ENCODE measurements around the gene PYY. TPM values are rescaled to one million over a fixed set of nuclear protein-coding genes. Genes with fewer than 3 reads are reported as not detected.
"Not testable (repeated sequence)": the region's sequence is repeated elsewhere in the genome, so short reads cannot be mapped to it uniquely, and the experiment has no call there.

Gene PYY
- total and polyA plus RNA-seq, 4 donors: 0.05 to 0.25 TPM; not detected in 2

DNA sequence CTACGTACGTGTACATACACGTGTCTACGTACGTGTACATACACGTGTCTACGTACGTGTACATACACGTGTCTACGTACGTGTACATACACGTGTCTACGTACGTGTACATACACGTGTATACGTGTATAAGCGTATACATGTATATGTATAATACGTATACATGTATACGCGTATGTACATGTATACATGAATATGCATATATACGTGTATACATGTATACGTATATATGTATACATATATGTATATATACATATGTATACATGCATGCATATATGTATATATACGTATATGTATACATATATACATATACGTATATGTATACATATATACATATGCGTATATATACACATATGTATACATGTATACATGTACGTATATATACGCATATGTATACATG lies 22.2 kb upstream of the PYY start:
- H3K36me3 ChIP-seq (ENCODE audit: control insufficient read depth in 4 of 4, insufficient read depth in 4 of 4, low read length in 4 of 4): no peaks in the 10 kb centered on the region
- DNase-seq: no peak
- H3K9me3 ChIP-seq (ENCODE audit: control insufficient read depth in 4 of 4, insufficient read depth in 3 of 4, low read length in 3 of 4): no peaks in the 10 kb centered on the region
- no peak overlapping the region for H3K4me3 ChIP-seq
- H3K27ac ChIP-seq (ENCODE audit: low read depth in 1 of 2, low read length in 1 of 2): no peak overlapping the region
- ATAC-seq (ENCODE audit: insufficient read depth, low FRiP score): no peak
- TF ChIP-seq, protein P1, sequence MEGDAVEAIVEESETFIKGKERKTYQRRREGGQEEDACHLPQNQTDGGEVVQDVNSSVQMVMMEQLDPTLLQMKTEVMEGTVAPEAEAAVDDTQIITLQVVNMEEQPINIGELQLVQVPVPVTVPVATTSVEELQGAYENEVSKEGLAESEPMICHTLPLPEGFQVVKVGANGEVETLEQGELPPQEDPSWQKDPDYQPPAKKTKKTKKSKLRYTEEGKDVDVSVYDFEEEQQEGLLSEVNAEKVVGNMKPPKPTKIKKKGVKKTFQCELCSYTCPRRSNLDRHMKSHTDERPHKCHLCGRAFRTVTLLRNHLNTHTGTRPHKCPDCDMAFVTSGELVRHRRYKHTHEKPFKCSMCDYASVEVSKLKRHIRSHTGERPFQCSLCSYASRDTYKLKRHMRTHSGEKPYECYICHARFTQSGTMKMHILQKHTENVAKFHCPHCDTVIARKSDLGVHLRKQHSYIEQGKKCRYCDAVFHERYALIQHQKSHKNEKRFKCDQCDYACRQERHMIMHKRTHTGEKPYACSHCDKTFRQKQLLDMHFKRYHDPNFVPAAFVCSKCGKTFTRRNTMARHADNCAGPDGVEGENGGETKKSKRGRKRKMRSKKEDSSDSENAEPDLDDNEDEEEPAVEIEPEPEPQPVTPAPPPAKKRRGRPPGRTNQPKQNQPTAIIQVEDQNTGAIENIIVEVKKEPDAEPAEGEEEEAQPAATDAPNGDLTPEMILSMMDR (IDR thresholded peaks at IDR 0.05; ENCODE audit: control extremely low read depth, extremely low read depth): no peak
- no peaks in the 10 kb centered on the region for H3K4me1 ChIP-seq (ENCODE audit: control insufficient read depth in 5 of 5, insufficient read depth in 5 of 5, low read length in 5 of 5)
- WGBS, 2 donors: 79 to 89% methylated on average over 14 to 22 of the region's 27 CpGs
- no peaks in the 10 kb centered on the region for H3K27me3 ChIP-seq (ENCODE audit: control insufficient read depth in 3 of 3, insufficient read depth in 3 of 3, low read length in 2 of 3)
- H3K9ac ChIP-seq (ENCODE audit: insufficient read depth in 1 of 2, low read length in 2 of 2): no peak overlapping the region

DNA sequence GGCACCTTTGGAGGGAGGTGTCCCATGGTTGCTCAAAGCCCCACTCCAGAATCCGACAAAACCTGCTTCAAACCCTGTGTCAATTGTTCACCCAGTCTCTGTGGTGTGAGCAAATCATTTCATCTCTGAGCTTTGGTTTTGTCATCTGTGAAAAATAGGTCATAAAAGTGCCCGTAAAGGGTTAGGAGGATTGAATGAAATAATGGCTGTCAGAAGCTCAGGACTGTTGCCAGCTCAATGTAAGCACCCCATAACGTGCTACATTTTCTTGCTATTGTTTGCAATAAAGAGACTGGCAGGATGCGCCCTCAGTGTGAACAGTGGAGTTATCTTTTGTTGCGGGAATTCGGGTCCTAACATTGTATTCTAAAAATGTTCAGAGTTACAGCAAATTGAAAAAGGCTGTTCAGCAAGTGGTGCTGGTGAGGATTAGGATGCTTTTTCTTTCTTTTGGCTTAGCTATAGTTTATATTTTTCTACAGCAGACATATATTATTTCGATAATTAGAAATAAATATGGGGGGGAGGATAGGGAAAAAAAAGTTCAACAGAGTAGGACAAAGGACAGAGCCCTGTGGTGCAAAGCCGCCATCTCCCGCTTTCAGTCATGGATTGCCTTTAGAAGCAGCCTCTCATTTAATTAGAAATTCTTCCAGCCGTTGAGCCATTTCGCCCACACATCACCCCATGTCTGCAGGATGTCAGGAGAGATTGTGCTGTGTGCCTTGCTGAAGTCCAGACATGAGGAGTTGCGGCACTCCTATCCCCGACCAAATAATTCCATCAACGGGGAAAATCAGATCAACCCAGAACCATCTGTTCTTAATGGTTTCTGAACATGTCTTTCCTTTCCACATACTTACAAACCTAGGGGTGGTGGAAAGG lies 20.9 kb upstream of the PYY start:
- 66 to 77% methylated on average over 14 of the region's 14 CpGs for WGBS, 2 donors
- DNase-seq (no peak), ATAC-seq (ENCODE audit: insufficient read depth, low FRiP score) (no peak)
- no peak overlapping the region for H3K27ac ChIP-seq (ENCODE audit: low read depth in 1 of 2, low read length in 1 of 2)
- no peaks in the 10 kb centered on the region for H3K4me1 ChIP-seq (ENCODE audit: control insufficient read depth in 5 of 5, insufficient read depth in 5 of 5, low read length in 5 of 5)
- H3K9ac ChIP-seq (ENCODE audit: insufficient read depth in 1 of 2, low read length in 2 of 2): no peak overlapping the region
- H3K36me3 ChIP-seq (ENCODE audit: control insufficient read depth in 4 of 4, insufficient read depth in 4 of 4, low read length in 4 of 4): no peaks in the 10 kb centered on the region
- H3K9me3 ChIP-seq (ENCODE audit: control insufficient read depth in 4 of 4, insufficient read depth in 3 of 4, low read length in 3 of 4): no peaks in the 10 kb centered on the region
- no peaks in the 10 kb centered on the region for H3K27me3 ChIP-seq (ENCODE audit: control insufficient read depth in 3 of 3, insufficient read depth in 3 of 3, low read length in 2 of 3)
- H3K4me3 ChIP-seq: no peak overlapping the region
- TF ChIP-seq, protein P1 (IDR thresholded peaks at IDR 0.05; ENCODE audit: control extremely low read depth, extremely low read depth): no peak

DNA sequence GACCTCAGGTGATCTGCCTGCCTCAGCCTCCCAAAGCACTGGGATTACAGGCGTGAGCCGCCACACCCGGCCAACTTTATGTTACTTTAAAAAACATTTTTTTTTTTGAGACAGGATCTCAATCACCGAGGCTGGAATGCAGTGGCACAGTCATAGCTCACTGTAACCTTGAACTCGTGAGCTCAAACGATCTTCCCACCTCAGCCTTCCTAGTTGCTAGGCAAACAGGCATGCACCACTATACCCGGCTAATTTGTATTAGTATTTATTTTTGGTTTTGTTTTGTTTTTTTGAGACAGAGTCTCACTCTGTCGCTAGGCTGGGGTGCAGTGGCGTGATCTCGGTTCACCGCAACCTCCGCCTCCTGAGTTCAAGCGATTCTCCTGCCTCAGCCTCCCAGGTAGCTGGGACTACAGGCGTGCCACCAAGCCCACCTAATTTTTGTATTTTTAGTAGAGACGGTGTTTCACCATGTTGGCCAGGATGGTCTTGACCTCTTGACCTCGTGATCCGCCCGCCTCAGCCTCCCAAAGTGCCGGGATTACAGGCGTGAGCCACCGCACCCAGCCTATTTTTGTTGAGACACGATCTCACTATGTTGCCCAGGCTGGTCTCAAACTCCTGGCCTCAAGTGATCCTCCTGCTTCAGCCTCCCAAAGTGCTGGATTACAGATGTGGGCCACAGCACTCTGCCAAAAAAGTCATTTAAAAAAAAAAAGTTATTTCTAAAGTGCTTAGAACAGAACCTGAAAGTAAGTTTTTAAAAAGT lies 18.9 kb upstream of the PYY start:
- DNase-seq: not testable (repeated sequence)
- WGBS, 2 donors: 89 to 90% methylated on average over 22 of the region's 22 CpGs

DNA sequence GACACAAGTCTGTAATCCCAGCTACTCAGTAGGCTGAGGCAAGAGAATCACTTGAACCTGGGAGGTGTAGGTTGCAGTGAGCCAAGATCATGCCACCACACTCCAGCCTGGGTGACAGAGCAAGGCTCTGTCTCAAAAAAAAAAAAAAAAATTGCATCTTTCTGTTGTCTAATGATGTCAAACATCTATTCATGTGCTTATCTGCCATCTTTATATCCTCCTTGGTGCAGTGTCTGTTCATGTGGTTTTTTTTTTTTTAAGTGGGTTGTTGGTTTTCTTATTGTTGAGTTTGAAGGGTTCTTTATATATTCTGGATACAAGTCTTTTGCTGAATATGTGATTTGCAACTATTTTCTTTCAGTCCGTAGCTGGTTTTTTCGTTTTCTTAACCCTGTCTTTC lies 17.7 kb upstream of the PYY start:
- H3K27ac ChIP-seq (ENCODE audit: low read depth in 1 of 2, low read length in 1 of 2); H3K4me3 ChIP-seq: not testable (repeated sequence)

More for the DNA sequence above, 18.9 kb upstream of the PYY start:
- H3K9me3 ChIP-seq (ENCODE audit: control insufficient read depth in 4 of 4, insufficient read depth in 3 of 4, low read length in 3 of 4); H3K27me3 ChIP-seq (ENCODE audit: control insufficient read depth in 3 of 3, insufficient read depth in 3 of 3, low read length in 2 of 3); H3K27ac ChIP-seq (ENCODE audit: low read depth in 1 of 2, low read length in 1 of 2); H3K9ac ChIP-seq (ENCODE audit: insufficient read depth in 1 of 2, low read length in 2 of 2); ATAC-seq (ENCODE audit: insufficient read depth, low FRiP score); H3K4me1 ChIP-seq (ENCODE audit: control insufficient read depth in 5 of 5, insufficient read depth in 5 of 5, low read length in 5 of 5); H3K4me3 ChIP-seq; H3K36me3 ChIP-seq (ENCODE audit: control insufficient read depth in 4 of 4, insufficient read depth in 4 of 4, low read length in 4 of 4): not testable (repeated sequence)

More for the DNA sequence above, 17.7 kb upstream of the PYY start:
- DNase-seq; H3K36me3 ChIP-seq (ENCODE audit: control insufficient read depth in 4 of 4, insufficient read depth in 4 of 4, low read length in 4 of 4); H3K4me1 ChIP-seq (ENCODE audit: control insufficient read depth in 5 of 5, insufficient read depth in 5 of 5, low read length in 5 of 5); ATAC-seq (ENCODE audit: insufficient read depth, low FRiP score); H3K27me3 ChIP-seq (ENCODE audit: control insufficient read depth in 3 of 3, insufficient read depth in 3 of 3, low read length in 2 of 3); H3K9me3 ChIP-seq (ENCODE audit: control insufficient read depth in 4 of 4, insufficient read depth in 3 of 4, low read length in 3 of 4); H3K9ac ChIP-seq (ENCODE audit: insufficient read depth in 1 of 2, low read length in 2 of 2): not testable (repeated sequence)
- 45 to 58% methylated on average over 2 of the region's 2 CpGs for whole genome bisulfite sequencing, 2 donors

Data from lung (tissue), 12 donors.